H9 (cell line): Measurements from ENCODE around the gene STX16. TPM values are rescaled to one million over a fixed set of nuclear protein-coding genes. Genes with fewer than 3 reads are reported as not detected.

Source experiments
- DNase-seq: peaks from one replicate; pipeline ENCODE4 v3.0.0-alpha.2; 2017
- H2AFZ ChIP-seq: one replicate; pipeline ENCODE4 v1.6.1; 2013; ENCODE audit warnings: mild to moderate bottlenecking, low read length, control low read depth, moderate library complexity
- H2AK5ac ChIP-seq: 2 replicates; pipeline ENCODE4 v1.6.1; 2013; ENCODE audit warnings: low read length, control low read depth, mixed read lengths; ENCODE audit not compliant: insufficient read length
- H2BK120ac ChIP-seq: one replicate; pipeline ENCODE4 v1.6.1; 2013; ENCODE audit warnings: low read depth, mild to moderate bottlenecking, low read length, control low read depth, inconsistent platforms; ENCODE audit not compliant: poor library complexity, severe bottlenecking
- H2BK12ac ChIP-seq: 2 replicates; pipeline ENCODE4 v1.6.1; 2013; ENCODE audit warnings: low read length, control low read depth, mixed read lengths, low read depth; ENCODE audit not compliant: insufficient read length
- H2BK15ac ChIP-seq: 2 replicates; pipeline ENCODE4 v1.6.1; 2013; ENCODE audit warnings: low read depth, low read length, control low read depth
- H2BK20ac ChIP-seq: one replicate; pipeline ENCODE4 v1.6.1; 2013; ENCODE audit warnings: low read depth, mild to moderate bottlenecking, low read length, control low read depth, inconsistent platforms; ENCODE audit not compliant: poor library complexity, severe bottlenecking
- H2BK5ac ChIP-seq: 2 replicates; pipeline ENCODE4 v1.6.1; 2013; ENCODE audit warnings: low read length, control low read depth, mixed read lengths; ENCODE audit not compliant: insufficient read length
- H3K14ac ChIP-seq: 2 replicates; pipeline ENCODE4 v1.6.1; 2013; ENCODE audit warnings: low read length, control low read depth; ENCODE audit not compliant: insufficient read depth
- H3K18ac ChIP-seq: 2 replicates; pipeline ENCODE4 v1.6.1; 2013; ENCODE audit warnings: low read depth, mild to moderate bottlenecking, mixed read lengths, low read length, control low read depth; ENCODE audit not compliant: insufficient read length
- H3K23ac ChIP-seq: 2 replicates; pipeline ENCODE4 v1.6.1; 2013; ENCODE audit warnings: low read length, control low read depth, mixed read lengths, low read depth; ENCODE audit not compliant: insufficient read length
- H3K23me2 ChIP-seq: 2 replicates; pipeline ENCODE4 v1.6.1; 2013; ENCODE audit warnings: low read depth, mild to moderate bottlenecking, mixed read lengths, low read length, control low read depth; ENCODE audit not compliant: insufficient read length, poor library complexity, severe bottlenecking
- H3K27ac ChIP-seq: 2 replicates; pipeline ENCODE4 v1.5.1; 2013; ENCODE audit warnings: low read length, control low read depth, mixed read lengths, low read depth; ENCODE audit not compliant: insufficient read length
- H3K27me3 ChIP-seq: 2 replicates; pipeline ENCODE4 v1.6.1; 2013; ENCODE audit warnings: low read length, control low read depth, inconsistent platforms; ENCODE audit not compliant: insufficient read depth
- H3K4ac ChIP-seq: 2 replicates; pipeline ENCODE4 v1.6.1; 2013; ENCODE audit warnings: low read depth, mild to moderate bottlenecking, control low read depth, inconsistent platforms, low read length, moderate library complexity
- H3K4me1 ChIP-seq: 2 replicates; pipeline ENCODE4 v1.6.1; 2013; ENCODE audit warnings: low read length, control low read depth, inconsistent platforms; ENCODE audit not compliant: insufficient read depth
- H3K4me2 ChIP-seq: 2 replicates; pipeline ENCODE4 v1.6.1; 2013; ENCODE audit warnings: low read length, control low read depth, mixed read lengths; ENCODE audit not compliant: insufficient read length, insufficient read depth
- H3K56ac ChIP-seq: 2 replicates; pipeline ENCODE4 v1.6.1; 2013; ENCODE audit warnings: low read depth, mild to moderate bottlenecking, mixed read lengths, low read length, control low read depth; ENCODE audit not compliant: insufficient read length
- H3K79me1 ChIP-seq: 2 replicates; pipeline ENCODE4 v1.6.1; 2013; ENCODE audit warnings: low read depth, mild to moderate bottlenecking, moderate library complexity, low read length, control low read depth, inconsistent platforms; ENCODE audit not compliant: insufficient read depth, poor library complexity, severe bottlenecking
- H3K79me2 ChIP-seq: 2 replicates; pipeline ENCODE4 v1.6.1; 2013; ENCODE audit warnings: low read length, control low read depth, inconsistent platforms; ENCODE audit not compliant: insufficient read depth
- H3K9ac ChIP-seq: 2 replicates; pipeline ENCODE4 v1.6.1; 2013; ENCODE audit warnings: low read length, control low read depth, mixed read lengths; ENCODE audit not compliant: insufficient read length; ENCODE audit errors: extremely low read depth
- H3K9me3 ChIP-seq: one replicate; pipeline ENCODE4 v1.6.1; 2013; ENCODE audit warnings: low read depth, low read length, inconsistent platforms; ENCODE audit not compliant: control insufficient read depth
- H3T11ph ChIP-seq: one replicate; pipeline ENCODE4 v1.6.1; 2013; ENCODE audit warnings: mild to moderate bottlenecking, low read length, control low read depth, inconsistent platforms
- H4K20me1 ChIP-seq: one replicate; pipeline ENCODE4 v1.6.1; 2013; ENCODE audit not compliant: control insufficient read depth, insufficient read length, insufficient read depth
- H4K5ac ChIP-seq: 2 replicates; pipeline ENCODE4 v1.6.1; 2013; ENCODE audit warnings: low read depth, mild to moderate bottlenecking, mixed read lengths, low read length, control low read depth; ENCODE audit not compliant: insufficient read length
- H4K8ac ChIP-seq: replicated peaks from 2 replicates; pipeline ENCODE4 v1.6.1; 2013; ENCODE audit warnings: low read length, control low read depth, mixed read lengths, low read depth; ENCODE audit not compliant: insufficient read length
- H4K91ac ChIP-seq: 2 replicates; pipeline ENCODE4 v1.6.1; 2013; ENCODE audit warnings: low read depth, mild to moderate bottlenecking, moderate library complexity, mixed read lengths, low read length, control low read depth; ENCODE audit not compliant: insufficient read length
- H3K27ac Mint-ChIP-seq, 3 experiments: 2 replicates in 2 of 3; 3 replicates in 1 of 3; pipeline ENCODE4 v1.8.0; 2020 to 2021; ENCODE audit warnings: mixed read lengths in 3 of 3, mild to moderate bottlenecking in 1 of 3, moderate library complexity in 1 of 3
- H3K27me3 Mint-ChIP-seq: 2 replicates; pipeline ENCODE4 v1.8.0; 2021; ENCODE audit warnings: low read depth, mild to moderate bottlenecking, moderate library complexity, mixed read lengths
- H3K36me3 Mint-ChIP-seq, 3 experiments: 2 replicates in 2 of 3; 3 replicates in 1 of 3; pipeline ENCODE4 v1.8.0; 2020 to 2021; ENCODE audit warnings: low read depth in 3 of 3, mixed read lengths in 3 of 3; ENCODE audit not compliant: insufficient read depth in 1 of 3
- H3K4me1 Mint-ChIP-seq, 2 experiments: 2 replicates each; pipeline ENCODE4 v1.8.0; 2020; ENCODE audit warnings: mixed read lengths in 2 of 2
- H3K4me3 Mint-ChIP-seq, 2 experiments: 2 replicates in 1 of 2; 3 replicates in 1 of 2; pipeline ENCODE4 v1.8.0; 2020 to 2021; ENCODE audit warnings: mild to moderate bottlenecking in 2 of 2, mixed read lengths in 2 of 2, moderate library complexity in 1 of 2
- H3K9me3 Mint-ChIP-seq, 2 experiments: 2 replicates in 1 of 2; 3 replicates in 1 of 2; pipeline ENCODE4 v1.8.0; 2020; ENCODE audit warnings: mild to moderate bottlenecking in 2 of 2, mixed read lengths in 2 of 2, moderate library complexity in 1 of 2
- CTCF ChIP-seq: fragments of 200-600 bp; sonication (generic); conservative IDR thresholded peaks from 3 replicates; pipeline ENCODE4 v1.8.0; 2021; ENCODE audit warnings: antibody characterized with exemption, mild to moderate bottlenecking
- WGBS: extraction: QIAGEN DNeasy Blood & Tissue Kit; methylation state at CpG from one replicate; pipeline ENCODE4 v1.1.7; 2013; ENCODE audit warnings: missing lambda C conversion rate, low lambda C conversion rate, mixed read lengths; ENCODE audit not compliant: insufficient read length; ENCODE audit errors: extremely low coverage; 5-methylcytosine and 5-hydroxymethylcytosine counted together
- total RNA-seq: library from RNA; stranded (reverse); gene quantifications from 2 replicates; pipeline ENCODE4 v1.2.1, GENCODE V29; 2021

STX16 gene
- total RNA-seq, 1 experiment from 2014 or later, result 87.8 TPM

GRCh38 chr20:58702859-58703648 is 52.0 kb downstream of the STX16 start:
- no peak overlapping the region for H3K9ac ChIP-seq
- H2AFZ ChIP-seq, result no peak overlapping the region
- DNase-seq, result no peak
- Mint-ChIP-seq H3K27ac (peak overlapping the region in 2 of 3 experiments; percentile 65 to 79; a peak in 2 of 7 replicates), H3K4me1 (peaks cover 4 to 9% of the 10 kb centered on the region in 2 experiments), H3K9me3 (peaks cover 0 to 3% of the 10 kb centered on the region in 2 experiments; a peak in 1 of 5 replicates), H3K4me3 (no peak overlapping the region), H3K27me3 (no peaks in the 10 kb centered on the region), H3K36me3 (peaks cover 18 to 52% (median 46%) of the 10 kb centered on the region in 3 experiments)
- no CpG with 5 or more reads among the region's 28 CpGs for WGBS
- no peak overlapping the region for H3K56ac ChIP-seq
- H2BK20ac ChIP-seq, result no peak overlapping the region
- H2AK5ac ChIP-seq, result no peak overlapping the region
- TF ChIP-seq CTCF, result peak; percentile 64
- H3K4me1 ChIP-seq, result 0 out of 2 replicates have a peak, but pooled peaks cover 2% of the 10 kb centered on the region
- no peak overlapping the region for H3K4me2 ChIP-seq
- H4K5ac ChIP-seq, result no peak overlapping the region
- H3K79me1 ChIP-seq, result no peaks in the 10 kb centered on the region
- no peak overlapping the region for H3K4ac ChIP-seq
- H2BK120ac ChIP-seq, result no peak overlapping the region
- H3T11ph ChIP-seq, result no peak overlapping the region
- no peaks in the 10 kb centered on the region for H3K23me2 ChIP-seq
- no peaks in the 10 kb centered on the region for H3K27me3 ChIP-seq
- H4K91ac ChIP-seq, result no peak overlapping the region
- H3K18ac ChIP-seq, result no peak overlapping the region
- H3K27ac ChIP-seq, result no peak overlapping the region
- no peak overlapping the region for H2BK5ac ChIP-seq
- no peak overlapping the region for H2BK12ac ChIP-seq
- H4K8ac ChIP-seq, result no peak overlapping the region
- no peak overlapping the region for H2BK15ac ChIP-seq
- H3K79me2 ChIP-seq, result no peaks in the 10 kb centered on the region
- H3K14ac ChIP-seq, result no peak overlapping the region
- no peaks in the 10 kb centered on the region for H3K9me3 ChIP-seq
- no peak overlapping the region for H3K23ac ChIP-seq
- no peaks in the 10 kb centered on the region for H4K20me1 ChIP-seq
